Esophagus squamous epithelium (tissue), 4 donors: ENCODE data around the gene CAAP1.

ENCODE experiments used
- CTCF ChIP-seq, 6 experiments: fragments of 450-650 bp in 4 of 6; fragments of 200-600 bp in 2 of 6; sonication (generic) in 2 of 6; IDR thresholded peaks; one replicate each; pipeline ENCODE4 v1.5.1; 2016 to 2019; ENCODE audit warnings: antibody characterized with exemption in 6 of 6, mild to moderate bottlenecking in 4 of 6, moderate library complexity in 4 of 6
- POLR2A ChIP-seq, 4 donors: fragments of 450-650 bp; IDR thresholded peaks; one replicate each; pipeline ENCODE4 v1.6.1; 2017; ENCODE audit warnings: antibody characterized with exemption in 4 of 4, mild to moderate bottlenecking in 4 of 4, moderate library complexity in 3 of 4

GRCh38 chr9:26935847-26936246 lies 43.2 kb upstream of the CAAP1 start:
- TF ChIP-seq CTCF (IDR thresholded peaks at IDR 0.05) (no peak), POLR2A (IDR thresholded peaks at IDR 0.05) (no peak)
